Right atrium auricular region (tissue), 2 donors: ENCODE measurements around the gene BLOC1S1. TPM values are rescaled to one million over a fixed set of nuclear protein-coding genes. Genes with fewer than 3 reads are reported as not detected.
A peak's percentile ranks its signal among the peaks of the same experiment; 100 is the strongest.

Experiments used
- DNase-seq: peaks from one replicate; pipeline ENCODE4 v3.0.0-alpha.2; 2019; ENCODE audit warnings: low spot score
- H3K27ac ChIP-seq, 2 donors: fragments of 200-600 bp; sonication (generic); 1 replicate in 1 of 2; 2 replicates in 1 of 2; pipeline ENCODE4 v1.5.1; 2016 to 2019
- H3K27me3 ChIP-seq, 2 donors: fragments of 200-600 bp; sonication (generic); one replicate each; pipeline versions ENCODE4 v1.5.1 to v1.6.0; 2017 to 2019
- H3K36me3 ChIP-seq: fragments of 200-600 bp; sonication (generic); one replicate; pipeline ENCODE4 v1.5.1; 2016
- H3K4me1 ChIP-seq, 2 donors: fragments of 200-600 bp; sonication (generic); one replicate each; pipeline versions ENCODE4 v1.5.1 to v1.6.0; 2017 to 2019
- H3K4me3 ChIP-seq, 2 donors: fragments of 200-600 bp; sonication (generic); 1 replicate in 1 of 2; 2 replicates in 1 of 2; pipeline ENCODE4 v1.5.1; 2017 to 2019; ENCODE audit warnings: mild to moderate bottlenecking in 1 of 2, moderate library complexity in 1 of 2
- H3K9me3 ChIP-seq, 2 donors: fragments of 200-600 bp; sonication (generic); one replicate each; pipeline ENCODE4 v1.5.1; 2019
- total RNA-seq, 2 donors: library from RNA; depleted of rRNA; stranded (reverse); fragments of >200 nt; gene quantifications; one replicate each; pipeline ENCODE4 v1.1.0, GENCODE V29; 2016
- TF ChIP-seq, protein P1 (sequence below), 2 donors: fragments of 200-600 bp; sonication (generic); IDR thresholded peaks; one replicate each; pipeline ENCODE4 v1.5.1; 2019; ENCODE audit warnings: antibody characterized with exemption in 2 of 2

Gene BLOC1S1
- 100 to 1,000 TPM; 177 to 187 TPM for total RNA-seq

DNA sequence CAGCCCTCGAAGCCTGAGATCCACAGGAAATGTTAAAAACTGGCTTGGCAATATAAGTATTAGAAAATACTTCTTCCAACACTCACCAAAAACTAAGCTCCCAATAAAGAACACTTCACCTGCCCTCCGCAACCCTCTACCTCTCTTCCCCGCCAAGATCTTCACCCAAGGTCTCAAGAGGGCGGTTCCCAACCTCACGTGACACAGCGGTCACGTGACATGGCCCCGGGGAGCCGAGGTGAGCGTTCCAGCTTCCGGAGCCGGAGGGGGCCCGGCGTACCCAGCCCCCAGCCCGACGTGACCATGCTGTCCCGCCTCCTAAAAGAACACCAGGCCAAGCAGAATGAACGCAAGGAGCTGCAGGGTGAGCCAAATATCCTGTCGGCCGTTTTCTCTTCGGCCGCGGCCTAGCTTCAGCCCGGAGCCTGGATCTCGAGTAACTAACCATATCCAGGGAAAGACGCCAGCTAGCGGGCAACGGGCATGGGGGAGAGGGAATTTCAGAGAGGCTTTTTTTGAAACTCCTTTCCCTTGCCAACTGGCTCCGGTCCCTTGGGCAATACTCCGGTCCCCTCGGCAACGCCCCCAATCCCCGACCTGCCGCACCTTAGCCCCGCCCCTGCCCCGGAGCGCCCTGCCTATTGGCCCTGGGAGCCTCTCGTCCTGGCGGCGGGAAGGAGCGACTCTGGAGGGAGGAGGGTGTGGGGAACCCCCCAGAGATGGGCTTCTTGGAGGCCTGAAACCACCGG is at the start of gene BLOC1S1:
Gene BLOC1S1, plus strand, starts transcription at position 214 of the 749 bp plus-strand sequence. Its CDS starts 6 bp downstream, at position 220.
- DNase-seq: peak; percentile 95
- Histone ChIP-seq H3K4me3 (peak within 1 kb of the TSS; percentile 59 to 69), H3K36me3 (no peaks in the 10 kb centered on the region), H3K9me3 (no peaks in the 10 kb centered on the region), H3K27ac (peak within 1 kb of the TSS; percentile 93 to 95), H3K27me3 (no peaks in the 10 kb centered on the region), H3K4me1 (peaks cover 0 to 78% of the 10 kb centered on the region in 2 donors)
- TF ChIP-seq, protein P1, sequence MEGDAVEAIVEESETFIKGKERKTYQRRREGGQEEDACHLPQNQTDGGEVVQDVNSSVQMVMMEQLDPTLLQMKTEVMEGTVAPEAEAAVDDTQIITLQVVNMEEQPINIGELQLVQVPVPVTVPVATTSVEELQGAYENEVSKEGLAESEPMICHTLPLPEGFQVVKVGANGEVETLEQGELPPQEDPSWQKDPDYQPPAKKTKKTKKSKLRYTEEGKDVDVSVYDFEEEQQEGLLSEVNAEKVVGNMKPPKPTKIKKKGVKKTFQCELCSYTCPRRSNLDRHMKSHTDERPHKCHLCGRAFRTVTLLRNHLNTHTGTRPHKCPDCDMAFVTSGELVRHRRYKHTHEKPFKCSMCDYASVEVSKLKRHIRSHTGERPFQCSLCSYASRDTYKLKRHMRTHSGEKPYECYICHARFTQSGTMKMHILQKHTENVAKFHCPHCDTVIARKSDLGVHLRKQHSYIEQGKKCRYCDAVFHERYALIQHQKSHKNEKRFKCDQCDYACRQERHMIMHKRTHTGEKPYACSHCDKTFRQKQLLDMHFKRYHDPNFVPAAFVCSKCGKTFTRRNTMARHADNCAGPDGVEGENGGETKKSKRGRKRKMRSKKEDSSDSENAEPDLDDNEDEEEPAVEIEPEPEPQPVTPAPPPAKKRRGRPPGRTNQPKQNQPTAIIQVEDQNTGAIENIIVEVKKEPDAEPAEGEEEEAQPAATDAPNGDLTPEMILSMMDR (IDR thresholded peaks at IDR 0.05): no peak

DNA sequence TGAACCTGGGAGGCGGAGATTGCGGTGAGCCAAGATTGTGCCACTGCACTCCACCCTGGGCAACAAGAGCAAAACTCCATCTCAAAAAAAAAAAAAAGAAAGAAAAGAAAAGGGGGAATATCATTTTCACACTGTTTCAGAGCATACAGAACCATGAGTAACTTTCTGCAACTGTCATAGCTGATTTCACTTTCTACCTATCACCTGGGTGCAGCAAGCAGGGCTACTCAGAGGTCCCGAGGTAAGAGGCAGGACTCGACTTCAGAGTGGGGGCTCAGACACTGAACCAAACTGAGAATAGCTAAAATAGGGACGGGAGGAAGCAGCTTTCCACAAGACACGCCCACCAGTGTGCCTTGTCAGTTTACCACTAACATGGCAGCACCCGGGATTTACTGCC is 49.3 kb upstream of the BLOC1S1 start:
- TF ChIP-seq, protein P1 (IDR thresholded peaks at IDR 0.05): no peak
- DNase-seq: no peak
- no peak overlapping the region for H3K27ac ChIP-seq
- H3K27me3 ChIP-seq: no peaks in the 10 kb centered on the region
- H3K4me3 ChIP-seq: no peak overlapping the region
- H3K4me1 ChIP-seq: no peaks in the 10 kb centered on the region
- no peaks in the 10 kb centered on the region for H3K9me3 ChIP-seq
- H3K36me3 ChIP-seq: no peaks in the 10 kb centered on the region

DNA sequence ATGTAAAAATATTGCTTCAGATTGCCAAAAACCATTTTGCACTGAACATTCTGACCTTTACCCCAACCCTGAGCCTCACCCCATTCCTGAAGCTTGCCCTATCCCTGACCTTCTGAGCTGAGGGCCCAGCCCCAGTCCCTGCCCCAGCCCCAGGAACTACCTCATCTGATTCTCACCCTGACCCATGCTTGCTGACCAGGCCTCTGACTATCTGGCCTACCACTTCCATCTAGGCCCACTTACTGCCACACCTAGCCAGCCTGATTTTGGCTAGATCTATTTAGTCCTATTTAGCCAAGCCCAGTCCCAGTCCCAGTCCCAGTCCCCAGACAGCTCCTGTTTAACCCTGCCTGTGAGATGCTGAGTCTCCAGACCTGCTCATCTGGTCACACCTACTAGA is 45.6 kb upstream of the BLOC1S1 start:
- TF ChIP-seq, protein P1 (IDR thresholded peaks at IDR 0.05): no peak
- Histone ChIP-seq H3K27me3 (no peaks in the 10 kb centered on the region), H3K36me3 (no peaks in the 10 kb centered on the region), H3K9me3 (no peaks in the 10 kb centered on the region), H3K27ac (no peak overlapping the region), H3K4me1 (no peaks in the 10 kb centered on the region), H3K4me3 (no peak overlapping the region)
- no peak for DNase-seq

DNA sequence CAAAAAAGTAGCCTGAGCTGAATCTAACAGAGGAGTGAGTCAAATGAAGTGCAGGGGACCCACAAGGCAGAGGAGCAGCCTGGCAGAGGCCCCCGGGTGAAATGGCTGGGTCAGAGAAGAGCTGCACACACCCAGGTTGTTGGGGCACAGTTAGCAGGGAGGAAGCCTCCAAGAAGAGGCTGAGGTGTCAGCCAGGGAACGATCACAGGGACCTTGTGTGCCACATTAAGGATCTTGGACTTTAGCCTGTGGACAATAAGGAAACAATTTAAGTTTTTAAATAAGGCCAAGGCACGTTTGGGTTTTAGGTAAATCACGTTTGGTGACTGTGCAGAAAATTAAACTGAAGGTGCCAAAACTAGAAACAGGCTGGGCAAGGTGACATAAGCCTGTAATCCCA is 44.1 kb upstream of the BLOC1S1 start:
- no peak for DNase-seq
- no peak overlapping the region for H3K27ac ChIP-seq
- H3K36me3 ChIP-seq: no peaks in the 10 kb centered on the region
- H3K4me3 ChIP-seq: no peak overlapping the region
- no peaks in the 10 kb centered on the region for H3K27me3 ChIP-seq
- TF ChIP-seq, protein P1 (IDR thresholded peaks at IDR 0.05): no peak
- no peaks in the 10 kb centered on the region for H3K9me3 ChIP-seq
- H3K4me1 ChIP-seq: no peaks in the 10 kb centered on the region

DNA sequence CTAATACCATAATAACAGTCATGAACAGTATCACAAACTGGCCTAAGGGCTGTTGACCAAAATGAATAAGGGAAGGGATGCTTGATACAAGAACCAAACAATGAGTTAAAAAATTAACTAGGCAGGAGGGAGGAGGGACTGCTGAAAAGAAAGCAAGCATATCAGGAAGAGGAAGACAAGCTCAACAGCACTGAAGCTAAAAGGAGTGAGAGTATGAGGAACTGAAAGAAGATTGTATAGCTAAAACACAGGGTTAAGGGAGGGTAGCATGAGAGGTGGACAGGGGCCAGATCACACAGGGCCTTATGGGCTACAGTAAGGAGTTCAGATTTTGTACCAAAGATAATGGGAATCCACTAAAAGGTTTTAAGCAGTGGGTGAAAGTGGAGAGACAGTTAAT is 42.2 kb upstream of the BLOC1S1 start:
- no peak for DNase-seq
- no peak overlapping the region for H3K27ac ChIP-seq
- no peaks in the 10 kb centered on the region for H3K4me1 ChIP-seq
- H3K4me3 ChIP-seq: no peak overlapping the region
- no peaks in the 10 kb centered on the region for H3K36me3 ChIP-seq
- H3K27me3 ChIP-seq: no peaks in the 10 kb centered on the region
- TF ChIP-seq, protein P1 (IDR thresholded peaks at IDR 0.05): no peak
- H3K9me3 ChIP-seq: no peaks in the 10 kb centered on the region

DNA sequence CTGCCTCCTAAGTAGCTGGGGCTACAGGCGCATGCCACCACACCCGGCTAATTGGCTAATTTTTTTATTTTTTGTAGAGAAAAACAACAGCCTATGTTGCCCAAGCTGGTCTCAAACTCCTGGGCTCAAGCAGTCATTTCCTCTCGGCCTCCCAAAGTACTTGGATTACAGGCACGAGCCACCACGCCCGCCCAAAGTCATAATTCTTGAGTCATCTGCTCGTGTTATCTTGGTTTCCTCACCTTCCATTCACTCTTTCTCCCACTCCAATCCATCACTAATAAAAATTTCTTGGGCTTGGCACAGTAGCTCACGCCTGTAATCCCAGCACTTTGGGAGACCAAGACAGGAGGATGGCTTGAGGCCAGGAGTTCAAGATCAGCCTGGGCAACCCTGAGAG is 40.2 kb upstream of the BLOC1S1 start:
- Histone ChIP-seq H3K9me3 (no peaks in the 10 kb centered on the region), H3K4me3 (no peak overlapping the region), H3K4me1 (no peaks in the 10 kb centered on the region), H3K36me3 (no peaks in the 10 kb centered on the region), H3K27me3 (no peaks in the 10 kb centered on the region), H3K27ac (no peak overlapping the region)
- TF ChIP-seq, protein P1 (IDR thresholded peaks at IDR 0.05): no peak
- DNase-seq: no peak
